ENCODE results near the gene MARCO.

The MARCO gene

DNA sequence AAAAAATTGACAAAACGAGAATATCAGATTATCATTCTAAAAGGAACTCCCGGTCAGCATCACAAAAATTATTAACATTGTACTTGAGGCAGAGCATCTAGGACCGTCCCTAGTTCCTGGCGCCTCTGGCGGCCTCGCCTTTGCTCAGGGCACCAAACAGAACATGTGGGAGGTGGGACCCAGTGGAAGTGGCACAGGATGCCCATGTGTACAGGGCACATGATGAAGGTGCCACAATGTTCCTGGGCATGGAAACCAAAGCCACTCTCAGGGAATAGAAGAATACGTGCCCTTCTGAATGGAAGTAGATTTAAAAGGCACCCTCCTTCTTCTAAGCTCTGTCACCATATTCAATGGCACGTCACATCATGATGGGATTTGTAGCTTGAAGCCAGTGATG lies 30.1 kb upstream of the MARCO start:
- 91 to 95% methylated on average over 8 of the region's 8 CpGs for WGBS, 2 experiments
- no peak overlapping the region for H3K4me3 ChIP-seq (ENCODE audit: insufficient read depth, low read depth, low read length)
- H3K27ac ChIP-seq (ENCODE audit: insufficient read depth, low read depth, low read length, poor library complexity, severe bottlenecking): no peak overlapping the region
- no peaks in the 10 kb centered on the region for H3K36me3 ChIP-seq (ENCODE audit: control insufficient read depth, insufficient read depth, low read length)
- no peaks in the 10 kb centered on the region for H3K27me3 ChIP-seq (ENCODE audit: control insufficient read depth, insufficient read depth, low read length, poor library complexity, severe bottlenecking)
- no peaks in the 10 kb centered on the region for H3K9me3 ChIP-seq (ENCODE audit: control insufficient read depth, low read length)
- no peaks in the 10 kb centered on the region for H3K4me1 ChIP-seq (ENCODE audit: control insufficient read depth, insufficient read depth, low read length)

DNA sequence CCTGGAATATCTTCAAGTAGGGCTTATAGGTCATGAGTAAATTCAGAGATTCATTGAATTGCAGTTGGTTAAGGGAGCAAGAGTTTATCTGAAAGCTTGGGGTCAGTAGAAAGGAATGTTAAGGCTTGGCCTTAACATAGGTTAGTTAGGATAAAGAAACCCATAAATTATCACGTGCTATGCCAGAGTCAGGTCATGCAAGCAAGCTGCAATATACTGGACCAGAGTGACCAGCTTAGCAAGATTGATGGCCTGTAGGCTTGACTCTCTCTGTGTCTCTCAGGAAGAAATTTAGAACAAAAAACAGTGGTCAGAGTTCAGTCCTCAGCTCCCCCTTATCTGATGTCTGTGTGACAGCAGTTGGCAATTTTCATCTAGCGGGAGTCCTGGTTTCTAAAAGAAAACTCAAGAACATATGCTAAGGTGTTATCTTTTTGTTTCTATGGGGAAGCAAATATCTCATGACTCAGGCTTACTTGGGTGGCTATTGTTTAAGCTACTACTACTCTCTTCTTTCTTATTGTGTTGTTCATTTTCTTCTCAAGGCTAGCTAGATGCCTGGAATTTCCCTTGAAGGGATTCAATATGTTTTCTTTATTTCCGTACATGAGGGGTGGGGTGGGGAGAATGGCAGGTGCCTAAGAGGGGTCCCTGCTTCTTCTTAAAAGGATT lies 28.7 kb upstream of the MARCO start:
- WGBS, 2 experiments: 90 to 97% methylated on average over 3 of the region's 3 CpGs

DNA sequence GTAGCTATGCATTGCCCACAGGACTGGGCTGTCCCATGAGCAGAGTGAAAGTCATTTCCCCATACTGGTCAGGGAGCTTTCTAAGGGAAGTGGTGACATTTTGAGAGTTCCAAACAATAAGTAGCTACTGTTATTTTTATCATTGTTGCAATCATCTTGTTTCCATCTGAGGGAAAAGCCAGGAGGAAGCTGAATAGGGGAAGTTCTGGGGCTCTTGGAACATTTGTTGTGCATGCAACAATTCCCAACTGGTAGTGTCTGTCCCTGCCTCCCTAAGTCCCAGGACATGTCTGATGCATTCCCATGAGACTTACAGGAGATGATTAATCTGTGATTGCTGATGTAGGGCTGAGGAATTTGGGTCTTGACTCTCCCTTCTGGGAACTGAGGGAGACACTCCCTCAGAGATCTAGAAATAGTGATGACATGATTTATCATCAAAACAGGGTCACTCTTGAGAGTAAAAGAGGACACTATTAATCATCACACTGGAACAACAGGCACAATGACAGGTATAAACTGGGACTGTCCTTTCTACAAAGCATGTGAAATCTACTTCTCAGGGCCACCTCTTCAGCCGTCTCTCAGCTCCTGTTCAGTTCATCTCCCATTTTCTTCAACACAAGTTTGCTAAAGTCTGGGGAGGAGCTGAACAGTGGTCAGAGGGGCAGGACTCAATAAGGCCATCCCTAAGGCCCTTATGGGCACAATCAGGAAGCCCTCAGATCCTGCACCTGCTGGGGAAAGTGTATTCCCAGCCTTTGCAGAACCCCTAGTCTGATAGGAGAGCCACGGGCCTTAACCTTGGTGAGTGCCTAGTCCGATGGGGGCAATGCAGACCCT lies 28.0 kb upstream of the MARCO start:
- H3K9me3 ChIP-seq (ENCODE audit: control insufficient read depth, low read length): no peaks in the 10 kb centered on the region
- no peaks in the 10 kb centered on the region for H3K36me3 ChIP-seq (ENCODE audit: control insufficient read depth, insufficient read depth, low read length)
- WGBS, 2 experiments: 87 to 94% methylated on average over 3 of the region's 3 CpGs
- H3K27me3 ChIP-seq (ENCODE audit: control insufficient read depth, insufficient read depth, low read length, poor library complexity, severe bottlenecking): no peaks in the 10 kb centered on the region
- no peaks in the 10 kb centered on the region for H3K4me1 ChIP-seq (ENCODE audit: control insufficient read depth, insufficient read depth, low read length)
- no peak overlapping the region for H3K4me3 ChIP-seq (ENCODE audit: insufficient read depth, low read depth, low read length)
- H3K27ac ChIP-seq (ENCODE audit: insufficient read depth, low read depth, low read length, poor library complexity, severe bottlenecking): no peak overlapping the region

More for the DNA sequence above, 28.7 kb upstream of the MARCO start:
- no peaks in the 10 kb centered on the region for H3K9me3 ChIP-seq (ENCODE audit: control insufficient read depth, low read length)
- no peaks in the 10 kb centered on the region for H3K27me3 ChIP-seq (ENCODE audit: control insufficient read depth, insufficient read depth, low read length, poor library complexity, severe bottlenecking)
- H3K4me1 ChIP-seq (ENCODE audit: control insufficient read depth, insufficient read depth, low read length): no peaks in the 10 kb centered on the region
- no peaks in the 10 kb centered on the region for H3K36me3 ChIP-seq (ENCODE audit: control insufficient read depth, insufficient read depth, low read length)
- no peak overlapping the region for H3K27ac ChIP-seq (ENCODE audit: insufficient read depth, low read depth, low read length, poor library complexity, severe bottlenecking)
- no peak overlapping the region for H3K4me3 ChIP-seq (ENCODE audit: insufficient read depth, low read depth, low read length)

DNA sequence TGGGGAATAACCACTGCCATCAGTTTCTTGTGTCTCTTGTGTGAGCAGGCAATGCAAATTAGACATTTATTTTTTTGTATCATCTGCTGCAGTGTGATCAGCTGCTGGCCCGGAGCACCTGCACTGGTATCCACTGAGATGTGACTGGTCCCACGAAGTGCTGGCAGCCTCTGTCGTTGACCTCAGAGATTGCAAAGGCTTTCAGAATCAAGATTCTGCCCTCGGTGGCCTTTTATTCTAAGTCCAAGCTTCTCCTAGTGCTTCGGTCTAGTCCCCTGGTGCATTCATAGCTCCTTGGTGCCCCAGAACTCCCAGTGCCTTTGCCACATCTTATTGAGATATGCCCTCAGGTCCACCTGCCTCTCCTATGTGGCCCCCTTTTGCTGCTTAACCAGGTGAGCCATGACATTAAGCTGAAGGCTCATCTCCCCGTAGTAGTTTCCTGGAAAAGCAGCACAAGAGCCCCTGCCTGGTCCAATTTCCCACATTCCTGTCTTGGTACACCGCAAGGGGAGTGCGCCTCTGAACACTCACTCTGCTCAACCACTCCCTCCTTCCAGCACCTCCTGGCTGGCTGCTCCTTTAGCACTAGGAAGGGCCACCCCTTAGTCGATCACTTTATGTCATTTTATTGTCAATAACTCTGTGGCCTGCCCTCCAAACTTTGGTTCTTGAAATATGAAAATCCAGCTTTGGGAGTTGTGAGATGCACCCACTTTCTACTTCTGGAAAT lies 27.1 kb upstream of the MARCO start:
- Histone ChIP-seq H3K27ac (ENCODE audit: insufficient read depth, low read depth, low read length, poor library complexity, severe bottlenecking) (no peak overlapping the region), H3K4me3 (ENCODE audit: insufficient read depth, low read depth, low read length) (no peak overlapping the region), H3K4me1 (ENCODE audit: control insufficient read depth, insufficient read depth, low read length) (no peaks in the 10 kb centered on the region), H3K36me3 (ENCODE audit: control insufficient read depth, insufficient read depth, low read length) (no peaks in the 10 kb centered on the region), H3K27me3 (ENCODE audit: control insufficient read depth, insufficient read depth, low read length, poor library complexity, severe bottlenecking) (no peaks in the 10 kb centered on the region), H3K9me3 (ENCODE audit: control insufficient read depth, low read length) (no peaks in the 10 kb centered on the region)
- WGBS, 2 experiments: 91% methylated on average over 9 of the region's 9 CpGs

DNA sequence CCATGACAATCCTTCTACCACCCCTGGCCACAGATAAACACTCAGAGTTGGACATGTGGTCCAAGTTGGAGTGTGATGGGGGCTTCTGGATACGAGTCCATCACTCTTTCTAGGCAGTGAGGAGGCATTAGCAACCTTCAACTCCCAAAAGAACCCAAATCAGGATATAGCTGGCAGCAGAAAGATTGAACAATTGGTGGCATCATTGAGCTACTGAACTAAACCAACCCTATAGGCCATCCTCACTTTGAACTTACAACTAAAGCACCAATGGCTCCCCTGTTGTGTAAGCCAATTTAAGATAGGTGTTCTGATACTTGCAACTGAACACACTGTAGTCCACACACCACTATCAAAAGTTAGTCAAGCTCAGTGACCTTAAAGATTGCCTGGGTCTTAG lies 24.0 kb upstream of the MARCO start:
- WGBS, 2 experiments: 80 to 83% methylated on average over 1 of the region's 1 CpG
- Histone ChIP-seq H3K9me3 (ENCODE audit: control insufficient read depth, low read length) (no peaks in the 10 kb centered on the region), H3K4me1 (ENCODE audit: control insufficient read depth, insufficient read depth, low read length) (no peaks in the 10 kb centered on the region), H3K36me3 (ENCODE audit: control insufficient read depth, insufficient read depth, low read length) (no peaks in the 10 kb centered on the region), H3K27ac (ENCODE audit: insufficient read depth, low read depth, low read length, poor library complexity, severe bottlenecking) (no peak overlapping the region), H3K4me3 (ENCODE audit: insufficient read depth, low read depth, low read length) (no peak overlapping the region), H3K27me3 (ENCODE audit: control insufficient read depth, insufficient read depth, low read length, poor library complexity, severe bottlenecking) (no peaks in the 10 kb centered on the region)

DNA sequence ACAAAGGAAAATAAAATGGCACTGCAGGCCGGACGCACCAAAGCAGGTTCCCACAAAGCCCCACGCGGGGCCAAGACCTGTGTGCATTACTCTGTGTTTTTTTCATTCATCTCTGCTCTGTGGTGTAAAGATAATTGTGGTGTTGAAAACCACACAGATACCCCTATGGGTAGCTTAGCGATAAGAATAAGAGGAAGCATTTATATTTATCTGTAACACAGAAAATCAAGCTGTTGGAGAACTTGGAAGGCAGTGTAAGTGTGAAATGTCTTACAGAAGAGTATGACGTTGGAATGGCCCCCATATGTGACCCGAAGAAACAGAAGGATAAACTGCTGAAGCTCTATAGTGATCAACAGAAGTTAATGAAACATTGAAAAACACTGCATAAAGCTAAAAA lies 20.3 kb upstream of the MARCO start:
- Histone ChIP-seq H3K4me3 (ENCODE audit: insufficient read depth, low read depth, low read length) (no peak overlapping the region), H3K36me3 (ENCODE audit: control insufficient read depth, insufficient read depth, low read length) (no peaks in the 10 kb centered on the region), H3K27me3 (ENCODE audit: control insufficient read depth, insufficient read depth, low read length, poor library complexity, severe bottlenecking) (no peaks in the 10 kb centered on the region), H3K4me1 (ENCODE audit: control insufficient read depth, insufficient read depth, low read length) (no peaks in the 10 kb centered on the region), H3K9me3 (ENCODE audit: control insufficient read depth, low read length) (no peaks in the 10 kb centered on the region), H3K27ac (ENCODE audit: insufficient read depth, low read depth, low read length, poor library complexity, severe bottlenecking) (no peak overlapping the region)
- WGBS, 2 experiments: 87 to 96% methylated on average over 6 to 7 of the region's 7 CpGs

DNA sequence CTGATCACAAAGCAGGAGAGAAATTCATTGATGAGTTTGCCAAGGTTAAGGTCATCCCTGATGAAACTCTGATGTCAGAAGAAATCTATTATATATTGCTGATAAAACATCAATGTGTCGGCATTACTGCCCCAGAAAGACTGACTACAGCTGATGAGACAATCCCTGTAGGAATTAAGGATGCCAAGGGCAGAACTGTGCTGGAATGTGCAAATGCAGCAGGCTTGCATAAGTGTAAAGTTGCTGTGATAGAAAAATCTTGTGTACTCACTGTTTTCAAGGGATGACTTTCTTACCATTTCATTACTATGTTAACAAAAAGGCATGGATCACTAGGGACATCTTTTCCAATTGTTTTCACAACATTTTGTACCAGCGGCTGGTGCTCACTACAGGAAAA lies 19.7 kb upstream of the MARCO start:
- Histone ChIP-seq H3K9me3 (ENCODE audit: control insufficient read depth, low read length) (no peaks in the 10 kb centered on the region), H3K27ac (ENCODE audit: insufficient read depth, low read depth, low read length, poor library complexity, severe bottlenecking) (no peak overlapping the region), H3K4me3 (ENCODE audit: insufficient read depth, low read depth, low read length) (no peak overlapping the region), H3K27me3 (ENCODE audit: control insufficient read depth, insufficient read depth, low read length, poor library complexity, severe bottlenecking) (no peaks in the 10 kb centered on the region), H3K4me1 (ENCODE audit: control insufficient read depth, insufficient read depth, low read length) (no peaks in the 10 kb centered on the region), H3K36me3 (ENCODE audit: control insufficient read depth, insufficient read depth, low read length) (no peaks in the 10 kb centered on the region)
- WGBS, 2 experiments: 96% methylated on average over 2 of the region's 2 CpGs

DNA sequence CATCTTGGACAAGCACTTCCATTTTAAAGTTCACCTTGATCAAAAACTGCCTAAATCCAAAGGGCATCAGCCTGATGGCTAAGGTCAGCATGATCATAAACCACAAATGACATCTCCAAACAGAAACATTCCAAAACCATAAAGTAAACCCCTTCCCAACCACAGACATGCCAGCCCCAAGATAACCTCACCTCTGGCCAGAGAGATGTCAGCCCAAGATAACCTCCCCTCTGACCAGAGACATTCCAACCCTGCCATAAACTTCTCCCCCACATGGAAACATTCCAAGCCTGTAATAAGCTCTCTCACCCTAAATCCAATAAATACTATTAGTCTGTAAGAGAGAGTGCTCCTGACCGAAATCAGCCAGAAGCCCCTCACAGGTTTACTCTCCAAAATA lies 18.6 kb upstream of the MARCO start:
- Histone ChIP-seq H3K27me3 (ENCODE audit: control insufficient read depth, insufficient read depth, low read length, poor library complexity, severe bottlenecking) (no peaks in the 10 kb centered on the region), H3K36me3 (ENCODE audit: control insufficient read depth, insufficient read depth, low read length) (no peaks in the 10 kb centered on the region), H3K27ac (ENCODE audit: insufficient read depth, low read depth, low read length, poor library complexity, severe bottlenecking) (no peak overlapping the region), H3K9me3 (ENCODE audit: control insufficient read depth, low read length) (no peaks in the 10 kb centered on the region), H3K4me1 (ENCODE audit: control insufficient read depth, insufficient read depth, low read length) (no peaks in the 10 kb centered on the region), H3K4me3 (ENCODE audit: insufficient read depth, low read depth, low read length) (no peak overlapping the region)
- 88 to 97% methylated on average over 1 of the region's 1 CpG for WGBS, 2 experiments

DNA sequence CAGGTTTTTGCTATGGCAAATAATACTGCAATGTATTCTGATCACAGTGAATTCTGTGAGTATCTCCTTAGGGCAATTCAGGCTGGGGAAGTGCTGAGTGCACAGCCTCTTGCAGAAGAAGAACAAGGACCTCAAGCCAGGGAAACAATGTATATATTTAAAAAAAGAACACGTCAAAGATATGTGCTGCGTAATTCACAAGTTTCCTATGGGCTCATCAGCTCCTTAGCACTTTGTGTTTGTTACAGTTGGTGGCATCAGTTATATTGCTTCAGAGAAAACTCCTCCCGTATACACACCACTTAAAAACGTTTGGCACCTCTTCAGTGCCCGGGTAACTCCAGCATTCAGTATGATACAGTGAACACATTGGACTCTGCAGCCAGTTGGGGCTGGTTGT lies 16.5 kb upstream of the MARCO start:
- Histone ChIP-seq H3K27me3 (ENCODE audit: control insufficient read depth, insufficient read depth, low read length, poor library complexity, severe bottlenecking) (no peaks in the 10 kb centered on the region), H3K4me3 (ENCODE audit: insufficient read depth, low read depth, low read length) (no peak overlapping the region), H3K9me3 (ENCODE audit: control insufficient read depth, low read length) (no peaks in the 10 kb centered on the region), H3K4me1 (ENCODE audit: control insufficient read depth, insufficient read depth, low read length) (no peaks in the 10 kb centered on the region), H3K27ac (ENCODE audit: insufficient read depth, low read depth, low read length, poor library complexity, severe bottlenecking) (no peak overlapping the region), H3K36me3 (ENCODE audit: control insufficient read depth, insufficient read depth, low read length) (no peaks in the 10 kb centered on the region)
- WGBS, 2 experiments: 86 to 92% methylated on average over 5 of the region's 5 CpGs

DNA sequence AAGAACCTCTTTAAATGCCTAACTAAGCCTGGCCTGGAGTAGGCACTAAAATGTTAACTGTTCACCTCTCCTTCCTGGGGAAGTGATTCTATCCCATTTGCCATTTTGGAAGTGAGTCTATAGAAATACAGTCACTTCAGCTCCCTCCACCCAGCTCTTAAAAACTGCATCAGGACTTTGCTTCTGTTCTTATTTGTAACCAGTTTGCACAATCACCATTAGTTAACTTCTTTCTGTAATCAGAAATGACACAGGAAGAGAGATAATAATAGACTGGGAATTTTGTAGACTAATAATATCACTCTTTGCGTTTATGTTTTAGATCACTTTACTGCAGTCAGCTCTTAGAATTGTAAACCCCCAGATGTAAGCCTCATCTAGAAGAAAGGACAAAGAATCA lies 16.0 kb upstream of the MARCO start:
- Histone ChIP-seq H3K4me3 (ENCODE audit: insufficient read depth, low read depth, low read length) (no peak overlapping the region), H3K4me1 (ENCODE audit: control insufficient read depth, insufficient read depth, low read length) (no peaks in the 10 kb centered on the region), H3K9me3 (ENCODE audit: control insufficient read depth, low read length) (no peaks in the 10 kb centered on the region), H3K27ac (ENCODE audit: insufficient read depth, low read depth, low read length, poor library complexity, severe bottlenecking) (no peak overlapping the region), H3K36me3 (ENCODE audit: control insufficient read depth, insufficient read depth, low read length) (no peaks in the 10 kb centered on the region), H3K27me3 (ENCODE audit: control insufficient read depth, insufficient read depth, low read length, poor library complexity, severe bottlenecking) (no peaks in the 10 kb centered on the region)
- WGBS, 2 experiments: 100% methylated on average over 1 of the region's 1 CpG; no CpG with 5 or more reads in 1 of the 2 experiments
